ENCODE results near the gene SPTBN1.

- TF ChIP-seq, protein P1, sequence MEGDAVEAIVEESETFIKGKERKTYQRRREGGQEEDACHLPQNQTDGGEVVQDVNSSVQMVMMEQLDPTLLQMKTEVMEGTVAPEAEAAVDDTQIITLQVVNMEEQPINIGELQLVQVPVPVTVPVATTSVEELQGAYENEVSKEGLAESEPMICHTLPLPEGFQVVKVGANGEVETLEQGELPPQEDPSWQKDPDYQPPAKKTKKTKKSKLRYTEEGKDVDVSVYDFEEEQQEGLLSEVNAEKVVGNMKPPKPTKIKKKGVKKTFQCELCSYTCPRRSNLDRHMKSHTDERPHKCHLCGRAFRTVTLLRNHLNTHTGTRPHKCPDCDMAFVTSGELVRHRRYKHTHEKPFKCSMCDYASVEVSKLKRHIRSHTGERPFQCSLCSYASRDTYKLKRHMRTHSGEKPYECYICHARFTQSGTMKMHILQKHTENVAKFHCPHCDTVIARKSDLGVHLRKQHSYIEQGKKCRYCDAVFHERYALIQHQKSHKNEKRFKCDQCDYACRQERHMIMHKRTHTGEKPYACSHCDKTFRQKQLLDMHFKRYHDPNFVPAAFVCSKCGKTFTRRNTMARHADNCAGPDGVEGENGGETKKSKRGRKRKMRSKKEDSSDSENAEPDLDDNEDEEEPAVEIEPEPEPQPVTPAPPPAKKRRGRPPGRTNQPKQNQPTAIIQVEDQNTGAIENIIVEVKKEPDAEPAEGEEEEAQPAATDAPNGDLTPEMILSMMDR (IDR thresholded peaks at IDR 0.05 in 2 of 3, conservative IDR thresholded peaks at IDR 0.05 in 1 of 3; ENCODE audit: insufficient read depth in 2 of 3, low read depth in 1 of 3, low read length in 3 of 3), result no peak
- TF ChIP-seq POLR2AphosphoS5 (IDR thresholded peaks at IDR 0.05; ENCODE audit: control insufficient read depth, insufficient read depth, low read depth, low read length) (no peak), ETS1 (conservative IDR thresholded peaks at IDR 0.05; ENCODE audit: control insufficient read depth, low read depth, low read length) (no peak), ATF1 (CRISPR knock-in tag; IDR thresholded peaks at IDR 0.05) (no peak), ATF1 (tag; IDR thresholded peaks at IDR 0.05) (no peak), FIP1L1 (IDR thresholded peaks at IDR 0.05; ENCODE audit: low read depth, low read length, poor library complexity, severe bottlenecking) (no peak), EGR1 (conservative IDR thresholded peaks at IDR 0.05) (no peak), TEAD4 (IDR thresholded peaks at IDR 0.05; ENCODE audit: low read length) (no peak), TEAD4 (CRISPR knock-in tag; IDR thresholded peaks at IDR 0.05; ENCODE audit: borderline replicate concordance) (no peak)
Measured at GRCh38 chr2:54640834-54641540, 184.9 kb downstream of the SPTBN1 start.

All from K562 (cell line).